ENCODE results near the gene MED12. TPM values are rescaled to one million over a fixed set of nuclear protein-coding genes. Genes with fewer than 3 reads are reported as not detected.

MED12 gene
- total and polyA plus RNA-seq, 7 experiments from 2014 or later, result 12.5 to 104 (median 73.3) TPM

DNA sequence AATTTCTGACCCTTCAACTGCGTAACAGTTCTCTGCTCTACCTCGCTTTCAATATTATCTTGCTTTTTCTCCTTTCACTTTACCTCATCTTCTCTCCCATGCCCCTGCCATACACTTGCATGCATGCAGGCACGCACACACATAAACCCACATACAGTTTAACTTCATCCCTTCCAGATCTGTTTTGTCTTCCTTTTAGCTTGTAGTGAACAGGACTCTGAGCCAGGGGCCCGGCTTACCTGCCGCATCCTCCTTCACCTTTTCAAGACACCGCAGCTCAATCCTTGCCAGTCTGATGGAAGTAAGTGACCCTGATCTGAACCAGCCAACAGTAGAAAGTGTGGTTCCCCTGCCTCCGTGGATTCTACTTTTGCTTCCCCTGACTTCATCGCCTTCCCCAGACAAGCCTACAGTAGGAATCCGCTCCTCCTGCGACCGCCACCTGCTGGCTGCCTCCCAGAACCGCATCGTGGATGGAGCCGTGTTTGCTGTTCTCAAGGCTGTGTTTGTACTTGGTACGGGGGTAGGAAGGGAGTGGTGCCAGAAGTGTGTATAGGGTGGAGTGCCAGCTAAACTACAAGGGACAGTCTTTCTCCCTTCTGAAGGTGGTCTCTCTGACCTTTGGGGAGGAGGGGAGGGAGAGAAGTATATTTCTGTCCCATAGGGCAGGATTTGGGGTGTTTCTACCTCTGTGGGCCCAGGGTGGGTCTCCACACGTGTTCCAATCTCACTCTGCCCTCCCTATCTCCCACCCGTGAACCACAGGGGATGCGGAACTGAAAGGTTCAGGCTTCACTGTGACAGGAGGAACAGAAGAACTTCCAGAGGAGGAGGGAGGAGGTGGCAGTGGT, 10.7 kb downstream of the MED12 start:
- H3K27ac ChIP-seq (ENCODE audit: low read depth, low read length), result peak overlapping the region; percentile 48
- peak; percentile 52 to 81 (median 71) for DNase-seq
- peak overlapping the region; percentile 5 to 76 (median 51) for H3K4me3 Mint-ChIP-seq
- H3K4me3 ChIP-seq (ENCODE audit: low read length), result no peak overlapping the region
- intact Hi-C loops (cut with micrococcal nuclease), result loop anchor here (1.0 to 2.0 kb wide), 7 partner anchors 11 to 158 kb away; partner anchors contain the start of genes IL2RG (in 2 of the 2), MED12 (in 2 of the 2) and SNX12 (in 1 of the 2)
- CTCF ChIA-PET, result interaction anchor here (0.6 to 5.3 kb wide), 10 partner anchors 10 to 125 kb away, joined by 3 to 59 read pairs (median 5); partner anchors contain the start of genes CXorf65, FOXO4, IL2RG and MED12
- H3K27me3 Mint-ChIP-seq, result no peaks in the 10 kb centered on the region
- POLR2A ChIA-PET, result interaction anchor here (0.9 to 7.7 kb wide), 7 partner anchors 10 to 404 kb away, joined by 3 to 105 read pairs (median 8); partner anchors contain the start of genes FOXO4, IL2RG, MED12 and OGT
- no peaks in the 10 kb centered on the region for H3K9me3 ChIP-seq (ENCODE audit: control insufficient read depth in 2 of 3, low read length in 3 of 3)
- peak overlapping the region; percentile 53 to 88 (median 78) for H3K27ac Mint-ChIP-seq
- H3K36me3 ChIP-seq (ENCODE audit: control insufficient read depth in 2 of 3, insufficient read depth in 3 of 3, low read length in 3 of 3), result peaks cover 5 to 87% (median 10%) of the 10 kb centered on the region in 3 experiments
- H3K9me3 Mint-ChIP-seq, result peaks cover 0 to 1% (median 0%) of the 10 kb centered on the region in 11 donors
- peaks cover 9 to 35% (median 10%) of the 10 kb centered on the region in 5 donors for H3K36me3 Mint-ChIP-seq
- no peaks in the 10 kb centered on the region for H3K27me3 ChIP-seq (ENCODE audit: control insufficient read depth in 2 of 2, insufficient read depth in 2 of 2, low read length in 2 of 2)
- peaks cover 12 to 28% (median 15%) of the 10 kb centered on the region in 7 donors for H3K4me1 Mint-ChIP-seq
- ATAC-seq, result peak; percentile 95
- peaks cover 0 to 14% of the 10 kb centered on the region in 2 donors for H3K4me1 ChIP-seq (ENCODE audit: control insufficient read depth in 2 of 2, insufficient read depth in 2 of 2, low read length in 2 of 2)

DNA sequence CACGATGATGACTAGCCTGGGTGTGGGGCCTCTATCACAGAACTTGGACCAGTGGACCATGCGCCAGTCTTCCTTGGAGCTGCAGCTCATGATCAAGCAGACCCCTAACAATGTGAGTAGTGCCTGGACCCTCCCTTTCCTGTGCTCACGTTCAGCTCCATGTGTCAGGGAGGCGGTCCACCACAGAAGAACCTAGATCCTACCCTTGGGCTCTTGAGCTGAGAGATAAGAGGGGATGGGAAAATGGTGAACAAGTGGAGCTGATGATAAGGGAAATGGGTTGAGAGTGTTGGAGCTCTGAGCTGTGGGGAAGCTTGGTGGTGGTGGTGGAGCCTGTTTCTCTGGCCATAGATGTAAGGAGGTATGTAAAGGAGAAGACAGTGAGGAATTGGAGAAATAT, 13.1 kb downstream of the MED12 start:
- no peak for DNase-seq
- peaks cover 15 to 37% (median 17%) of the 10 kb centered on the region in 5 donors for H3K36me3 Mint-ChIP-seq
- Histone ChIP-seq H3K27ac (ENCODE audit: low read depth, low read length) (no peak overlapping the region), H3K9me3 (ENCODE audit: control insufficient read depth in 2 of 3, low read length in 3 of 3) (no peaks in the 10 kb centered on the region), H3K36me3 (ENCODE audit: control insufficient read depth in 2 of 3, insufficient read depth in 3 of 3, low read length in 3 of 3) (peaks cover 5 to 86% (median 10%) of the 10 kb centered on the region in 3 experiments), H3K27me3 (ENCODE audit: control insufficient read depth in 2 of 2, insufficient read depth in 2 of 2, low read length in 2 of 2) (no peaks in the 10 kb centered on the region), H3K4me1 (ENCODE audit: control insufficient read depth in 2 of 2, insufficient read depth in 2 of 2, low read length in 2 of 2) (peaks cover 0 to 14% of the 10 kb centered on the region in 2 donors), H3K4me3 (ENCODE audit: low read length) (no peak overlapping the region)
- no peak overlapping the region for H3K4me3 Mint-ChIP-seq
- peaks cover 0 to 1% (median 0%) of the 10 kb centered on the region in 11 donors for H3K9me3 Mint-ChIP-seq
- POLR2A ChIA-PET, result interaction anchor here (0.5 to 7.7 kb wide), 4 partner anchors 13 to 156 kb away, joined by 3 to 105 read pairs (median 18); partner anchors contain the start of gene MED12
- ATAC-seq, result no peak
- CTCF ChIA-PET, result interaction anchor here (3.0 to 5.3 kb wide), 3 partner anchors 20 to 35 kb away, joined by 15 to 59 read pairs (median 21); partner anchors contain the start of genes FOXO4 and IL2RG
- intact Hi-C loops (cut with micrococcal nuclease), result no loop called here
- H3K27me3 Mint-ChIP-seq, result no peaks in the 10 kb centered on the region
- H3K27ac Mint-ChIP-seq, result peak overlapping the region in 1 of 9 donors; percentile 0
- H3K4me1 Mint-ChIP-seq, result peaks cover 12 to 25% (median 13%) of the 10 kb centered on the region in 7 donors

DNA sequence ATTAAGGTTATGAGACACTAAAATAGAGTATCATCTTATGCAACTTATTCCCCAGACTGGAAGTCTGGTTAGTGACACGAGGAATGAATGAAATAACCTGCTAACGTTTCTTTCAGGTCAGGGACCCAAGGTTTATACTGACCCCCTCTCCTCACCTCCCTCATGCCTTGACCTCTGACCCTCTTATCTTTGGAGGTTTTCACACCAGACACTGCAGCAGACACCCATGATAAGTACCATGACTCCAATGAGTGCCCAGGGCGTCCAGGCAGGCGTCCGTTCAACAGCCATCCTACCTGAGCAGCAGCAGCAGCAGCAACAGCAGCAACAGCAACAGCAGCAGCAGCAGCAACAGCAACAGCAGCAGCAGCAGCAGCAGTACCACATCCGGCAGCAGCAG, 22.0 kb downstream of the MED12 start:
- Mint-ChIP-seq H3K4me3 (peak overlapping the region in 1 of 10 donors; percentile 35), H3K27me3 (no peaks in the 10 kb centered on the region), H3K36me3 (peaks cover 4 to 20% (median 10%) of the 10 kb centered on the region in 5 donors), H3K9me3 (peaks cover 0 to 2% (median 0%) of the 10 kb centered on the region in 11 donors), H3K27ac (peak overlapping the region in 4 of 9 donors; percentile 31 to 83 (median 64)), H3K4me1 (peaks cover 6 to 25% (median 18%) of the 10 kb centered on the region in 7 donors)
- H3K27ac ChIP-seq (ENCODE audit: low read depth, low read length), result peak overlapping the region; percentile 35
- intact Hi-C loops (cut with micrococcal nuclease), result no loop called here
- POLR2A ChIA-PET, result no interaction called here
- H3K36me3 ChIP-seq (ENCODE audit: control insufficient read depth in 2 of 3, insufficient read depth in 3 of 3, low read length in 3 of 3), result peaks cover 0 to 54% (median 17%) of the 10 kb centered on the region in 3 experiments
- DNase-seq (no peak), ATAC-seq (no peak)
- CTCF ChIA-PET, result no interaction called here
- H3K4me1 ChIP-seq (ENCODE audit: control insufficient read depth in 2 of 2, insufficient read depth in 2 of 2, low read length in 2 of 2), result peaks cover 0 to 3% of the 10 kb centered on the region in 2 donors
- no peaks in the 10 kb centered on the region for H3K27me3 ChIP-seq (ENCODE audit: control insufficient read depth in 2 of 2, insufficient read depth in 2 of 2, low read length in 2 of 2)
- H3K9me3 ChIP-seq (ENCODE audit: control insufficient read depth in 2 of 3, low read length in 3 of 3), result no peaks in the 10 kb centered on the region
- H3K4me3 ChIP-seq (ENCODE audit: low read length), result no peak overlapping the region

- Histone ChIP-seq H3K36me3 (ENCODE audit: control insufficient read depth in 2 of 3, insufficient read depth in 3 of 3, low read length in 3 of 3) (peaks cover 0 to 23% (median 8%) of the 10 kb centered on the region in 3 experiments), H3K4me1 (ENCODE audit: control insufficient read depth in 2 of 2, insufficient read depth in 2 of 2, low read length in 2 of 2) (peaks cover 0 to 10% of the 10 kb centered on the region in 2 donors), H3K4me3 (ENCODE audit: low read length) (no peak overlapping the region), H3K27me3 (ENCODE audit: control insufficient read depth in 2 of 2, insufficient read depth in 2 of 2, low read length in 2 of 2) (no peaks in the 10 kb centered on the region), H3K27ac (ENCODE audit: low read depth, low read length) (no peak overlapping the region), H3K9me3 (ENCODE audit: control insufficient read depth in 2 of 3, low read length in 3 of 3) (no peaks in the 10 kb centered on the region)
- Mint-ChIP-seq H3K4me3 (no peak overlapping the region), H3K4me1 (peaks cover 9 to 35% (median 28%) of the 10 kb centered on the region in 7 donors), H3K27me3 (no peaks in the 10 kb centered on the region), H3K36me3 (peaks cover 0 to 7% (median 6%) of the 10 kb centered on the region in 5 donors), H3K9me3 (peaks cover 0 to 2% (median 0%) of the 10 kb centered on the region in 11 donors), H3K27ac (peak overlapping the region in 4 of 9 donors; percentile 22 to 36 (median 30))
- ChIA-PET POLR2A (interaction anchor here (0.6 kb wide), 1 partner anchor 1285 kb away, joined by 3 read pairs; no protein-coding TSS in a partner anchor), CTCF (interaction anchor here (1.4 kb wide), 1 partner anchor 44 kb away, joined by 4 read pairs; no protein-coding TSS in a partner anchor)
- intact Hi-C loops (cut with micrococcal nuclease), result no loop called here
- ATAC-seq (no peak), DNase-seq (no peak)
Measured at GRCh38 chrX:71143508-71143907, 25.1 kb downstream of the MED12 start.

DNA sequence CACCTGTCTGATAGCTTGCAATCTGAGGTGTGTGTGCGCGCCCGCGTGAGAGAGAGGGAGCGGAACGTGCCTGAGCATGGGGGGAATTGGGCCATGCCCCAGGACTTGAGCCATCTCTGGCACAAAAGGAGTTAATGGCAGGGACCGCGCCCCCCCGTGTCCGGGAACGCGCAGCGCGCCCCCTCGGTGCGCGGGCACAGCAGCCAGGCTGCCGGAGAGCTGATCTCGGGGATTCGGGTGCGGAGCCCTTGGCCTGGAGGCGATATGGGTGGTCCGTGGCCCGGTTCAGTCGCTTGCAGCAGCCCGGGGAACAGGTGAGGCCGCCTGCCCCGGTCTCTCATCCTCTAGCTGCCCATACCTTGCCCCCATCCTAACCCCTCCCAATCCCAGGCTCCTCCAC, 26.3 kb downstream of the MED12 start, which contains the start of gene NLGN3:
Gene NLGN3, plus strand, starts transcription at position 191 of the 400 bp plus-strand sequence. CDS start 2,909 bp downstream, outside the sequence.
- Histone ChIP-seq H3K4me1 (ENCODE audit: control insufficient read depth in 2 of 2, insufficient read depth in 2 of 2, low read length in 2 of 2) (peaks cover 0 to 10% of the 10 kb centered on the region in 2 donors), H3K36me3 (ENCODE audit: control insufficient read depth in 2 of 3, insufficient read depth in 3 of 3, low read length in 3 of 3) (peaks cover 0 to 14% (median 0%) of the 10 kb centered on the region in 3 experiments), H3K27ac (ENCODE audit: low read depth, low read length) (no peak within 1 kb of the TSS), H3K9me3 (ENCODE audit: control insufficient read depth in 2 of 3, low read length in 3 of 3) (no peaks in the 10 kb centered on the region), H3K27me3 (ENCODE audit: control insufficient read depth in 2 of 2, insufficient read depth in 2 of 2, low read length in 2 of 2) (no peaks in the 10 kb centered on the region), H3K4me3 (ENCODE audit: low read length) (no peak within 1 kb of the TSS)
- DNase-seq (no peak), ATAC-seq (no peak)
- intact Hi-C loops (cut with micrococcal nuclease), result loop anchor here in 1 of 2 donors (5.0 kb wide), 1 partner anchor 38 kb away; no protein-coding TSS in a partner anchor
- H3K27ac Mint-ChIP-seq, result peak within 1 kb of the TSS in 6 of 9 donors; percentile 14 to 64 (median 55)
- H3K4me3 Mint-ChIP-seq, result peak within 1 kb of the TSS in 6 of 10 donors; percentile 53 to 87 (median 61)
- H3K27me3 Mint-ChIP-seq, result no peaks in the 10 kb centered on the region
- peaks cover 5 to 28% (median 21%) of the 10 kb centered on the region in 7 donors for H3K4me1 Mint-ChIP-seq
- ChIA-PET CTCF (interaction anchor here (0.7 kb wide), 1 partner anchor 36 kb away, joined by 4 read pairs; no protein-coding TSS in a partner anchor), POLR2A (no interaction called here)
- H3K36me3 Mint-ChIP-seq, result no peaks in the 10 kb centered on the region
- H3K9me3 Mint-ChIP-seq, result peaks cover 0 to 2% (median 0%) of the 10 kb centered on the region in 11 donors
